ENCODE results near the gene SH3D21.

SH3D21 gene

GRCh38 chr1:36346741-36347370 is 40.7 kb downstream of the SH3D21 start:
- H3K4me3 ChIP-seq (ENCODE audit: low read depth, low read length) = no peak overlapping the region
- no peak for DNase-seq (ENCODE audit: low read depth)
- TF ChIP-seq CTCF (IDR thresholded peaks at IDR 0.05; ENCODE audit: control insufficient read depth, extremely low read depth, insufficient read depth) = no peak

- no peak for TF ChIP-seq CTCF (IDR thresholded peaks at IDR 0.05; ENCODE audit: control insufficient read depth, extremely low read depth, insufficient read depth)
- no peak overlapping the region for H3K4me3 ChIP-seq (ENCODE audit: low read depth, low read length)
- no peak for DNase-seq (ENCODE audit: low read depth)
Observed at GRCh38 chr1:36349241-36349671, 43.1 kb downstream of the SH3D21 start.

GRCh38 chr1:36349839-36350238 is 43.7 kb downstream of the SH3D21 start:
- H3K4me3 ChIP-seq (ENCODE audit: low read depth, low read length) = no peak overlapping the region
- no peak for DNase-seq (ENCODE audit: low read depth)
- TF ChIP-seq CTCF (IDR thresholded peaks at IDR 0.05; ENCODE audit: control insufficient read depth, extremely low read depth, insufficient read depth) = no peak

GRCh38 chr1:36350659-36351226 is 44.6 kb downstream of the SH3D21 start:
- TF ChIP-seq CTCF (IDR thresholded peaks at IDR 0.05; ENCODE audit: control insufficient read depth, extremely low read depth, insufficient read depth) = no peak
- DNase-seq (ENCODE audit: low read depth) = no peak
- H3K4me3 ChIP-seq (ENCODE audit: low read depth, low read length) = no peak overlapping the region

GRCh38 chr1:36351227-36351977 is 45.2 kb downstream of the SH3D21 start:
- no peak for DNase-seq (ENCODE audit: low read depth)
- H3K4me3 ChIP-seq (ENCODE audit: low read depth, low read length) = no peak overlapping the region
- no peak for TF ChIP-seq CTCF (IDR thresholded peaks at IDR 0.05; ENCODE audit: control insufficient read depth, extremely low read depth, insufficient read depth)

GRCh38 chr1:36352125-36352909 is 46.1 kb downstream of the SH3D21 start:
- no peak for DNase-seq (ENCODE audit: low read depth)
- H3K4me3 ChIP-seq (ENCODE audit: low read depth, low read length) = no peak overlapping the region
- no peak for TF ChIP-seq CTCF (IDR thresholded peaks at IDR 0.05; ENCODE audit: control insufficient read depth, extremely low read depth, insufficient read depth)

Data from LNCaP clone FGC (cell line).